A549 (cell line): ENCODE data around the gene PLAGL2. TPM values are rescaled to one million over a fixed set of nuclear protein-coding genes. Genes with fewer than 3 reads are reported as not detected.
"Not testable (repeated sequence)": the region's sequence is repeated elsewhere in the genome, so short reads cannot be mapped to it uniquely, and the experiment has no call there.

Experiments used
- ATAC-seq, 2 experiments: fragments of 200-7000 bp in 1 of 2; fragments of >200 bp in 1 of 2; cut with Nextera tagmentation in 1 of 2; cut with Tn5 transposase in 1 of 2; 3 replicates each; pipeline versions ENCODE4 v1.8.0 to v1.9.1; 2018 to 2020; ENCODE audit warnings: mild to moderate bottlenecking in 1 of 2, moderate library complexity in 1 of 2
- CTCF ChIA-PET: fragments of 300-600 bp; sonication (Branson Sonifier 250); formaldehyde crosslinking; extraction: SDS; loops from one replicate; lab custom pipeline; 2021; ENCODE audit warnings: antibody characterized with exemption, inconsistent platforms; lab: Yijun Ruan, JAX
- POLR2A ChIA-PET: fragments of 350-600 bp; formaldehyde crosslinking; extraction: SDS; loops from one replicate; lab custom pipeline; 2021; ENCODE audit warnings: antibody characterized with exemption, inconsistent platforms; lab: Yijun Ruan, JAX
- DNase-seq, 2 experiments: peaks; one replicate each; pipeline versions ENCODE4 v3.0.0 to v3.0.0-alpha.2; 2011 to 2016; ENCODE audit warnings: low read depth in 1 of 2, low spot score in 1 of 2
- FAIRE-seq: peaks from 2 replicates; lab custom pipeline; 2011; peaks lifted over from hg19 to GRCh38; lab: Jason Lieb, UNC
- H3K27ac ChIP-seq, 2 experiments: fragments of >200 bp; sonication (Bioruptor Twin); formaldehyde crosslinking; 3 replicates each; pipeline ENCODE4 v1.5.1; 2016 to 2017
- H3K4me1 ChIP-seq: fragments of >200 bp; sonication (Bioruptor Twin); formaldehyde crosslinking; 3 replicates; pipeline ENCODE4 v1.6.1; 2016
- H3K4me2 ChIP-seq: fragments of >200 bp; sonication (Bioruptor Twin); formaldehyde crosslinking; 3 replicates; pipeline ENCODE4 v1.6.1; 2016
- H3K4me3 ChIP-seq: fragments of >200 bp; sonication (Bioruptor Twin); formaldehyde crosslinking; 3 replicates; pipeline ENCODE4 v1.5.1; 2016
- H3K9me3 ChIP-seq: fragments of >200 bp; sonication (Bioruptor Twin); formaldehyde crosslinking; 3 replicates; pipeline ENCODE4 v1.6.1; 2016
- CEBPB ChIP-seq, 2 experiments: fragments of >200 bp in 1 of 2; sonication (Bioruptor Twin) in 1 of 2; formaldehyde crosslinking in 1 of 2; IDR thresholded peaks; 2 replicates each; pipeline ENCODE4 v1.6.1; 2012 to 2016
- ESRRA ChIP-seq: fragments of 150-350 bp; IDR thresholded peaks from 2 replicates; pipeline ENCODE4 v1.6.1; 2014; ENCODE audit warnings: mild to moderate bottlenecking, low read length, borderline replicate concordance
- FOSB ChIP-seq: fragments of 250-450 bp; sonication (Bioruptor Pico); IDR thresholded peaks from 2 replicates; pipeline ENCODE4 v1.5.0; 2020; ENCODE audit warnings: mild to moderate bottlenecking, moderate library complexity
- GATA3 ChIP-seq: IDR thresholded peaks from 2 replicates; pipeline ENCODE4 v1.6.1; 2012; ENCODE audit warnings: borderline replicate concordance
- HDAC2 ChIP-seq: fragments of 200-600 bp; sonication (generic); IDR thresholded peaks from 2 replicates; pipeline ENCODE4 v1.6.1; 2016
- HES2 ChIP-seq: fragments of >200 bp; sonication (Bioruptor Twin); formaldehyde crosslinking; IDR thresholded peaks from 2 replicates; pipeline ENCODE4 v1.6.1; 2016
- HOXA7 ChIP-seq: fragments of 250-450 bp; sonication (Bioruptor Pico); IDR thresholded peaks from 2 replicates; pipeline ENCODE4 v1.5.0; 2020; ENCODE audit warnings: mild to moderate bottlenecking, moderate library complexity
- JUNB ChIP-seq: fragments of >200 bp; sonication (Bioruptor Twin); formaldehyde crosslinking; IDR thresholded peaks from 2 replicates; pipeline ENCODE4 v1.6.1; 2016
- KDM5A ChIP-seq: fragments of 200-600 bp; sonication (generic); IDR thresholded peaks from 2 replicates; pipeline ENCODE4 v1.6.1; 2016; ENCODE audit warnings: antibody characterized with exemption, mild to moderate bottlenecking
- MAFK ChIP-seq: fragments of 450-650 bp; IDR thresholded peaks from 2 replicates; pipeline ENCODE4 v1.6.1; 2014; ENCODE audit not compliant: partially characterized antibody
- NFE2L2 ChIP-seq: fragments of 150-350 bp; conservative IDR thresholded peaks from 2 replicates; pipeline ENCODE4 v1.6.1; 2014; ENCODE audit warnings: low read length
- PBX3 ChIP-seq: IDR thresholded peaks from 2 replicates; pipeline ENCODE4 v1.6.1; 2012
- PHF8 ChIP-seq: fragments of 200-600 bp; sonication (generic); IDR thresholded peaks from 2 replicates; pipeline ENCODE4 v1.6.1; 2016; ENCODE audit warnings: low read depth, mild to moderate bottlenecking, antibody characterized with exemption, moderate library complexity, borderline replicate concordance
- POLR2A ChIP-seq: IDR thresholded peaks from 2 replicates; pipeline ENCODE4 v1.6.1; 2012; ENCODE audit warnings: mild to moderate bottlenecking, low read length
- POLR2AphosphoS2 ChIP-seq: conservative IDR thresholded peaks from 2 replicates; pipeline ENCODE4 v1.6.1; 2012; ENCODE audit warnings: low read length, improper control_type of control experiment, inconsistent platforms
- RARB ChIP-seq: fragments of 250-450 bp; sonication (Bioruptor Pico); IDR thresholded peaks from 2 replicates; pipeline ENCODE4 v1.8.0; 2021; ENCODE audit warnings: mild to moderate bottlenecking, moderate library complexity
- RNF2 ChIP-seq: fragments of 200-600 bp; sonication (generic); IDR thresholded peaks from 2 replicates; pipeline ENCODE4 v1.6.1; 2016; ENCODE audit warnings: low read depth, mild to moderate bottlenecking, antibody characterized with exemption, moderate library complexity, borderline replicate concordance
- TP53 ChIP-seq: fragments of 250-450 bp; sonication (Bioruptor Pico); IDR thresholded peaks from 2 replicates; pipeline ENCODE4 v1.5.0; 2021; ENCODE audit warnings: mild to moderate bottlenecking, moderate library complexity
- ZFP36 ChIP-seq: fragments of 450-650 bp; IDR thresholded peaks from 2 replicates; pipeline ENCODE4 v1.6.1; 2014; ENCODE audit warnings: borderline replicate concordance; ENCODE audit not compliant: partially characterized antibody
- WGBS: methylation state at CpG from one replicate; pipeline ENCODE4 v1.1.6; 2017; ENCODE audit errors: missing lambda C conversion rate; 5-methylcytosine and 5-hydroxymethylcytosine counted together
- polyA plus RNA-seq, 4 experiments: library from polyadenylated mRNA; depleted of rRNA in 3 of 4; stranded (reverse); fragments of >200 nt; fragmentation: RNase III in 1 of 4; extraction: RNeasy Plus Mini Kit Qiagen cat#74134 plus additional on column Dnase treatment in 1 of 4; gene quantifications; 2 replicates in 3 of 4; 3 replicates in 1 of 4; pipeline ENCODE4 v1.2.3, GENCODE V29; 2011 to 2017
- TF ChIP-seq, protein P1 (sequence below): IDR thresholded peaks from 2 replicates; pipeline ENCODE4 v1.6.1; 2012; ENCODE audit warnings: low read depth, borderline replicate concordance
- TF ChIP-seq, protein P2 (sequence below): fragments of 150-350 bp; IDR thresholded peaks from 2 replicates; pipeline ENCODE4 v1.6.1; 2014; ENCODE audit warnings: low read depth, mild to moderate bottlenecking, low read length

Gene PLAGL2
- polyA plus RNA-seq, 2 of the 4 experiments (the other 2 are of a cell fraction), result 6.1 to 9.0 TPM

DNA sequence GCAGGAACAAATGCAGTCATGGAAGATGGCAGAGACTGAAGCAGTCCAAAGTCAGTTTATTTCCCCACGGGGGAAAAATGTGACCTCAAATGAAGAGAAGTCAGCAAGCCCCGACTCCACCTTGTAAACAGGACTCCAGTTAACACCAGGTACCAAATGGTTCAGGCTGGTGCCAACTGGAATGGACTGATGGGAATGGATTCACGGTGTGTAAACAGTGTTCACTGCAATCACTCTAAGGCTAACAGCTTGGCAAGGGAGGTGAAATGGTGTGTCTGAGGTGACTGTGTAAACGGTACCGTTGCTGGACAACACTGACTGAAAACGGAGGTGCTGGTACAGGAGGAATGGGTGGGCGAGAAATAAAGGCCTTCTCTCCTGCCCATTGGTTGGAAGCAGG is 12.0 kb downstream of the PLAGL2 start:
- no peak for DNase-seq
- TF ChIP-seq POLR2AphosphoS2, result no peak
- TF ChIP-seq PHF8, result no peak
- TF ChIP-seq NFE2L2, result no peak
- TF ChIP-seq HES2, result no peak
- no peak for TF ChIP-seq CEBPB (IDR thresholded peaks at IDR 0.05)
- no peak for TF ChIP-seq HOXA7
- TF ChIP-seq FOSB (CRISPR knock-in tag), result no peak
- no peak for TF ChIP-seq ZFP36
- WGBS, result 77% methylated on average over 7 of the region's 7 CpGs
- ChIA-PET CTCF (interaction anchor here (2.5 kb wide), 1 partner anchor 10 kb away, joined by 6 read pairs; no protein-coding TSS in a partner anchor), POLR2A (no interaction called here)
- no peak overlapping the region for H3K4me2 ChIP-seq
- no peaks in the 10 kb centered on the region for H3K9me3 ChIP-seq
- H3K27ac ChIP-seq, result no peak overlapping the region
- H3K4me3 ChIP-seq, result no peak overlapping the region
- FAIRE-seq, result no peak
- no peaks in the 10 kb centered on the region for H3K4me1 ChIP-seq
- no peak for ATAC-seq

GRCh38 chr20:32193996-32194395 is 13.5 kb downstream of the PLAGL2 start:
- no peak for FAIRE-seq
- Histone ChIP-seq H3K4me1 (no peaks in the 10 kb centered on the region), H3K4me3 (no peak overlapping the region), H3K4me2 (no peak overlapping the region), H3K27ac (no peak overlapping the region)
- no peak for DNase-seq
- POLR2A ChIA-PET, result no interaction called here
- TF ChIP-seq NFE2L2, result no peak
- TF ChIP-seq KDM5A, result no peak
- no peak for TF ChIP-seq PBX3
- TF ChIP-seq, protein P1, sequence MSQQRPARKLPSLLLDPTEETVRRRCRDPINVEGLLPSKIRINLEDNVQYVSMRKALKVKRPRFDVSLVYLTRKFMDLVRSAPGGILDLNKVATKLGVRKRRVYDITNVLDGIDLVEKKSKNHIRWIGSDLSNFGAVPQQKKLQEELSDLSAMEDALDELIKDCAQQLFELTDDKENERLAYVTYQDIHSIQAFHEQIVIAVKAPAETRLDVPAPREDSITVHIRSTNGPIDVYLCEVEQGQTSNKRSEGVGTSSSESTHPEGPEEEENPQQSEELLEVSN, result no peak
- no peak for TF ChIP-seq HDAC2
- no peak for TF ChIP-seq RNF2
- TF ChIP-seq JUNB, result no peak
- TF ChIP-seq GATA3, result no peak
- no peak for TF ChIP-seq MAFK
- no peak for TF ChIP-seq RARB (CRISPR knock-in tag)
- TF ChIP-seq, protein P2, sequence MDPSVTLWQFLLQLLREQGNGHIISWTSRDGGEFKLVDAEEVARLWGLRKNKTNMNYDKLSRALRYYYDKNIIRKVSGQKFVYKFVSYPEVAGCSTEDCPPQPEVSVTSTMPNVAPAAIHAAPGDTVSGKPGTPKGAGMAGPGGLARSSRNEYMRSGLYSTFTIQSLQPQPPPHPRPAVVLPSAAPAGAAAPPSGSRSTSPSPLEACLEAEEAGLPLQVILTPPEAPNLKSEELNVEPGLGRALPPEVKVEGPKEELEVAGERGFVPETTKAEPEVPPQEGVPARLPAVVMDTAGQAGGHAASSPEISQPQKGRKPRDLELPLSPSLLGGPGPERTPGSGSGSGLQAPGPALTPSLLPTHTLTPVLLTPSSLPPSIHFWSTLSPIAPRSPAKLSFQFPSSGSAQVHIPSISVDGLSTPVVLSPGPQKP, result no peak
- no peak for TF ChIP-seq ESRRA
- no peak for TF ChIP-seq POLR2A
- TF ChIP-seq, all 56 proteins: peak for 0
- ATAC-seq, result no peak
- no peaks in the 10 kb centered on the region for H3K9me3 ChIP-seq
- CTCF ChIA-PET, result no interaction called here
- 90% methylated on average over 6 of the region's 6 CpGs for WGBS

GRCh38 chr20:32193336-32193735 is 14.2 kb downstream of the PLAGL2 start:
- H3K4me1 ChIP-seq, POLR2A ChIA-PET, FAIRE-seq, H3K9me3 ChIP-seq, H3K4me3 ChIP-seq, DNase-seq, H3K4me2 ChIP-seq, ATAC-seq, CTCF ChIA-PET, H3K27ac ChIP-seq: not testable (repeated sequence)
- WGBS, result 90% methylated on average over 5 of the region's 5 CpGs

- no peak overlapping the region for H3K4me3 ChIP-seq
- ChIA-PET CTCF (no interaction called here), POLR2A (no interaction called here)
- FAIRE-seq (no peak), DNase-seq (no peak), ATAC-seq (no peak)
- H3K4me1 ChIP-seq, result no peaks in the 10 kb centered on the region
- no peak overlapping the region for H3K27ac ChIP-seq
- no peak for TF ChIP-seq PHF8
- no peak for TF ChIP-seq TP53
- H3K4me2 ChIP-seq, result no peak overlapping the region
- no peaks in the 10 kb centered on the region for H3K9me3 ChIP-seq
- 86% methylated on average over 3 of the region's 3 CpGs for WGBS
These were observed 14.8 kb downstream of the PLAGL2 start for GRCh38 chr20:32192698-32193097.
